Caco-2 (cell line): ENCODE data around the gene FPR1. TPM values are rescaled to one million over a fixed set of nuclear protein-coding genes. Genes with fewer than 3 reads are reported as not detected.

Experiments
- BruUV-seq: library from RNA; stranded (reverse); fragments of 400-500 nt; replicated peaks from 2 replicates; lab custom pipeline; 2021; lab: Mats Ljungman, UMichigan
- CTCF ChIA-PET: fragments of 300-600 bp; sonication (Branson Sonifier 250); formaldehyde crosslinking; loops from one replicate; lab custom pipeline; 2022; ENCODE audit warnings: antibody characterized with exemption; lab: Charles Lee
- POLR2A ChIA-PET: fragments of 300-600 bp; sonication (Branson Sonifier 250); formaldehyde crosslinking; loops from one replicate; lab custom pipeline; 2022; ENCODE audit warnings: antibody characterized with exemption; lab: Charles Lee
- DNase-seq, 2 experiments: peaks; one replicate each; pipeline versions ENCODE4 v3.0.0 to v3.0.0-alpha.2; 2020 to 2022
- H3K27me3 ChIP-seq: replicated peaks from 2 replicates; pipeline ENCODE4 v1.6.0; 2011; ENCODE audit warnings: low read length; ENCODE audit not compliant: control insufficient read depth, insufficient read depth
- H3K36me3 ChIP-seq: 2 replicates; pipeline ENCODE4 v1.5.1; 2011; ENCODE audit warnings: low read length; ENCODE audit not compliant: control insufficient read depth, insufficient read depth
- H3K4me1 ChIP-seq: fragments of 250-450 bp; sonication (Bioruptor Pico); 2 replicates; pipeline ENCODE4 v1.5.1; 2020; ENCODE audit warnings: mild to moderate bottlenecking
- H3K4me3 ChIP-seq: 2 replicates; pipeline ENCODE4 v1.5.1; 2011; ENCODE audit warnings: low read depth, mild to moderate bottlenecking, control low read depth, low read length
- H3K9me3 ChIP-seq: fragments of 250-450 bp; sonication (Bioruptor Pico); 2 replicates; pipeline ENCODE4 v1.5.1; 2020; ENCODE audit warnings: mild to moderate bottlenecking, moderate library complexity
- H3K27ac Mint-ChIP-seq: one replicate; pipeline ENCODE4 v1.8.0; 2022; ENCODE audit warnings: mixed read lengths; ENCODE audit not compliant: unreplicated experiment
- H3K27me3 Mint-ChIP-seq: one replicate; pipeline ENCODE4 v1.8.0; 2022; ENCODE audit warnings: mixed read lengths; ENCODE audit not compliant: insufficient read depth, unreplicated experiment
- H3K36me3 Mint-ChIP-seq: one replicate; pipeline ENCODE4 v1.8.0; 2022; ENCODE audit warnings: mild to moderate bottlenecking, mixed read lengths; ENCODE audit not compliant: insufficient read depth, unreplicated experiment
- H3K4me1 Mint-ChIP-seq: one replicate; pipeline ENCODE4 v1.8.0; 2022; ENCODE audit warnings: low read depth, mixed read lengths; ENCODE audit not compliant: unreplicated experiment
- H3K4me3 Mint-ChIP-seq: one replicate; pipeline ENCODE4 v1.8.0; 2022; ENCODE audit warnings: mild to moderate bottlenecking, moderate library complexity, mixed read lengths; ENCODE audit not compliant: unreplicated experiment
- H3K9me3 Mint-ChIP-seq: one replicate; pipeline ENCODE4 v1.8.0; 2022; ENCODE audit warnings: mixed read lengths; ENCODE audit not compliant: unreplicated experiment
- CTCF ChIP-seq, 2 experiments: fragments of 200-600 bp in 1 of 2; IDR thresholded peaks; 1 replicate in 1 of 2; 2 replicates in 1 of 2; pipeline versions ENCODE4 v1.5.1 to v1.8.0; 2011 to 2022; ENCODE audit warnings: antibody characterized with exemption in 1 of 2, control low read depth in 1 of 2, inconsistent platforms in 1 of 2, low read depth in 1 of 2, low read length in 1 of 2, mild to moderate bottlenecking in 1 of 2, moderate library complexity in 1 of 2; ENCODE audit not compliant: insufficient read depth in 1 of 2, severe bottlenecking in 1 of 2, unreplicated experiment in 1 of 2
- intact Hi-C: fragments of 100-400 bp; cut with micrococcal nuclease; formaldehyde crosslinking; loops from one replicate; pipeline ENCODE4 v1.10.0; 2022; ENCODE audit not compliant: unreplicated experiment
- total RNA-seq: library from RNA; stranded (reverse); gene quantifications from 2 replicates; pipeline ENCODE4 v1.2.3, GENCODE V29; 2022

Gene FPR1
- total RNA-seq, 1 experiment from 2014 or later, result not detected

DNA sequence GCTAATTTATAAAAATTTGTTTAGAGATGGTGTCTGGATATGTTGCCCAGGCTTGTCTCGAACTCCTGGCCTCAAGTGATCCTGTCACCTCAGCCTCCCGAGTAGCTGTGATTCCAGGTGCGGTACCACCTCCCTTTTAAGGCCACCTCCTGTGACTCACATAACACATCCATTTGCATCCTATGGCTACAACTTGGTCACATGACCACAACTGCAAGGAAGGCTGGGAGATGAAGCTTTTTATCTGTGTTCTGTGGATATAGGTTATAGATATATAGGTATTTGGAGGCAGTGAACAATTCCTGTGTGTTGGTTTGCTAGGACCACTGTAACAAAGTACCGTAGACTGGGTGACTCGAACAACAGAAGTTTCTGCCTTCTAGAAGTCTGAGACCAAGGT lies 52.5 kb downstream of the FPR1 start:
- peaks cover 12% of the 10 kb centered on the region; the same call in 1 of the 2 replicates for H3K4me1 ChIP-seq
- Mint-ChIP-seq H3K27ac (no peak overlapping the region), H3K27me3 (no peaks in the 10 kb centered on the region), H3K4me3 (no peak overlapping the region), H3K36me3 (peaks cover 26% of the 10 kb centered on the region), H3K4me1 (peaks cover 12% of the 10 kb centered on the region), H3K9me3 (peaks cover 10% of the 10 kb centered on the region)
- CTCF ChIA-PET, result interaction anchor here (0.5 to 0.8 kb wide), 2 partner anchors 71 to 1175 kb away, joined by 3 read pairs; no protein-coding TSS in a partner anchor
- no peak for DNase-seq
- H3K27me3 ChIP-seq, result no peaks in the 10 kb centered on the region
- no peaks in the 10 kb centered on the region for H3K36me3 ChIP-seq
- intact Hi-C loops, result no loop called here
- no TSS peak for BruUV-seq
- H3K4me3 ChIP-seq, result no peak overlapping the region
- POLR2A ChIA-PET, result no interaction called here
- H3K9me3 ChIP-seq, result no peaks in the 10 kb centered on the region
- no peak for TF ChIP-seq CTCF (IDR thresholded peaks at IDR 0.05; ENCODE audit: insufficient read depth in 1 of 2, low read depth in 1 of 2, low read length in 1 of 2, severe bottlenecking in 1 of 2, unreplicated experiment in 1 of 2)

GRCh38 chr19:51698296-51698695 lies 53.4 kb downstream of the FPR1 start:
- no peaks in the 10 kb centered on the region for H3K27me3 ChIP-seq
- Mint-ChIP-seq H3K9me3 (peaks cover 10% of the 10 kb centered on the region), H3K27me3 (no peaks in the 10 kb centered on the region), H3K36me3 (peaks cover 25% of the 10 kb centered on the region), H3K4me3 (no peak overlapping the region), H3K4me1 (peaks cover 11% of the 10 kb centered on the region), H3K27ac (no peak overlapping the region)
- no peaks in the 10 kb centered on the region for H3K36me3 ChIP-seq
- no TSS peak for BruUV-seq
- no peaks in the 10 kb centered on the region for H3K9me3 ChIP-seq
- ChIA-PET POLR2A (no interaction called here), CTCF (no interaction called here)
- TF ChIP-seq CTCF (IDR thresholded peaks at IDR 0.05; ENCODE audit: insufficient read depth in 1 of 2, low read depth in 1 of 2, low read length in 1 of 2, severe bottlenecking in 1 of 2, unreplicated experiment in 1 of 2), result no peak
- H3K4me3 ChIP-seq, result no peak overlapping the region
- H3K4me1 ChIP-seq, result peaks cover 10% of the 10 kb centered on the region; the same call in 1 of the 2 replicates
- DNase-seq, result no peak
- intact Hi-C loops, result no loop called here

GRCh38 chr19:51697169-51697776 lies 54.4 kb downstream of the FPR1 start:
- no peak for TF ChIP-seq CTCF (IDR thresholded peaks at IDR 0.05; ENCODE audit: insufficient read depth in 1 of 2, low read depth in 1 of 2, low read length in 1 of 2, severe bottlenecking in 1 of 2, unreplicated experiment in 1 of 2)
- H3K27ac Mint-ChIP-seq, result no peak overlapping the region
- Histone ChIP-seq H3K4me1 (peaks cover 4% of the 10 kb centered on the region; the same call in 1 of the 2 replicates), H3K27me3 (no peaks in the 10 kb centered on the region), H3K4me3 (no peak overlapping the region), H3K36me3 (no peaks in the 10 kb centered on the region), H3K9me3 (no peaks in the 10 kb centered on the region)
- ChIA-PET POLR2A (no interaction called here), CTCF (no interaction called here)
- intact Hi-C loops, result no loop called here
- peaks cover 10% of the 10 kb centered on the region for H3K9me3 Mint-ChIP-seq
- H3K4me1 Mint-ChIP-seq, result peaks cover under 1% of the 10 kb centered on the region
- no peaks in the 10 kb centered on the region for H3K27me3 Mint-ChIP-seq
- H3K36me3 Mint-ChIP-seq, result peaks cover 15% of the 10 kb centered on the region
- no peak overlapping the region for H3K4me3 Mint-ChIP-seq
- no peak for DNase-seq
- no TSS peak for BruUV-seq
